ENCODE data around the gene ANKIB1. TPM values are rescaled to one million over a fixed set of nuclear protein-coding genes. Genes with fewer than 3 reads are reported as not detected.
A peak's percentile ranks its signal among the peaks of the same experiment; 100 is the strongest.
"Not testable (repeated sequence)": the region's sequence is repeated elsewhere in the genome, so short reads cannot be mapped to it uniquely, and the experiment has no call there.

ANKIB1 gene
- total and polyA plus RNA-seq, 4 donors, result 42.2 to 81.6 (median 67.4) TPM

- Histone ChIP-seq H3K9me3 (ENCODE audit: control insufficient read depth, insufficient read depth, low read length) (no peaks in the 10 kb centered on the region), H3K4me3 (ENCODE audit: low read depth, low read length) (no peak overlapping the region), H3K36me3 (ENCODE audit: control insufficient read depth, insufficient read depth, low read length) (no peaks in the 10 kb centered on the region), H3K27me3 (ENCODE audit: control insufficient read depth, insufficient read depth, low read length) (peaks cover 7% of the 10 kb centered on the region), H3K27ac (ENCODE audit: low read depth, low read length) (no peak overlapping the region), H3K4me1 (ENCODE audit: control insufficient read depth, insufficient read depth, low read length) (peaks cover 15% of the 10 kb centered on the region)
- DNase-seq (ENCODE audit: low read depth in 4 of 6, low spot score in 6 of 6), result no peak
- 100% methylated on average over 2 of the region's 3 CpGs for WGBS (ENCODE audit: insufficient coverage)
Observed at GRCh38 chr7:92427193-92427592, 181.4 kb downstream of the ANKIB1 start.

GRCh38 chr7:92432299-92432946 is 186.6 kb downstream of the ANKIB1 start:
- DNase-seq (ENCODE audit: low read depth in 4 of 6, low spot score in 6 of 6), result no peak
- Histone ChIP-seq H3K36me3 (ENCODE audit: control insufficient read depth, insufficient read depth, low read length) (no peaks in the 10 kb centered on the region), H3K4me3 (ENCODE audit: low read depth, low read length) (no peak overlapping the region), H3K27ac (ENCODE audit: low read depth, low read length) (no peak overlapping the region), H3K4me1 (ENCODE audit: control insufficient read depth, insufficient read depth, low read length) (no peaks in the 10 kb centered on the region), H3K27me3 (ENCODE audit: control insufficient read depth, insufficient read depth, low read length) (no peaks in the 10 kb centered on the region), H3K9me3 (ENCODE audit: control insufficient read depth, insufficient read depth, low read length) (no peaks in the 10 kb centered on the region)
- whole genome bisulfite sequencing (ENCODE audit: insufficient coverage), result no CpG with 5 or more reads among the region's 3 CpGs

- no peak overlapping the region for H3K27ac ChIP-seq (ENCODE audit: low read depth, low read length)
- no peaks in the 10 kb centered on the region for H3K4me1 ChIP-seq (ENCODE audit: control insufficient read depth, insufficient read depth, low read length)
- H3K9me3 ChIP-seq (ENCODE audit: control insufficient read depth, insufficient read depth, low read length), result no peaks in the 10 kb centered on the region
- no peaks in the 10 kb centered on the region for H3K27me3 ChIP-seq (ENCODE audit: control insufficient read depth, insufficient read depth, low read length)
- H3K4me3 ChIP-seq (ENCODE audit: low read depth, low read length), result no peak overlapping the region
- no peaks in the 10 kb centered on the region for H3K36me3 ChIP-seq (ENCODE audit: control insufficient read depth, insufficient read depth, low read length)
- no peak for DNase-seq (ENCODE audit: low read depth in 4 of 6, low spot score in 6 of 6)
- whole genome bisulfite sequencing (ENCODE audit: insufficient coverage), result 93% methylated on average over 6 of the region's 8 CpGs
Observed at GRCh38 chr7:92433019-92433418, 187.2 kb downstream of the ANKIB1 start.

GRCh38 chr7:92435542-92435941 is 189.8 kb downstream of the ANKIB1 start:
- no peaks in the 10 kb centered on the region for H3K9me3 ChIP-seq (ENCODE audit: control insufficient read depth, insufficient read depth, low read length)
- no peaks in the 10 kb centered on the region for H3K4me1 ChIP-seq (ENCODE audit: control insufficient read depth, insufficient read depth, low read length)
- no peaks in the 10 kb centered on the region for H3K36me3 ChIP-seq (ENCODE audit: control insufficient read depth, insufficient read depth, low read length)
- no peak for DNase-seq (ENCODE audit: low read depth in 4 of 6, low spot score in 6 of 6)
- no peaks in the 10 kb centered on the region for H3K27me3 ChIP-seq (ENCODE audit: control insufficient read depth, insufficient read depth, low read length)
- no peak overlapping the region for H3K27ac ChIP-seq (ENCODE audit: low read depth, low read length)
- no CpG with 5 or more reads among the region's 2 CpGs for WGBS (ENCODE audit: insufficient coverage)
- no peak overlapping the region for H3K4me3 ChIP-seq (ENCODE audit: low read depth, low read length)

- Histone ChIP-seq H3K4me1 (ENCODE audit: control insufficient read depth, insufficient read depth, low read length) (no peaks in the 10 kb centered on the region), H3K27me3 (ENCODE audit: control insufficient read depth, insufficient read depth, low read length) (no peaks in the 10 kb centered on the region), H3K9me3 (ENCODE audit: control insufficient read depth, insufficient read depth, low read length) (no peaks in the 10 kb centered on the region), H3K36me3 (ENCODE audit: control insufficient read depth, insufficient read depth, low read length) (no peaks in the 10 kb centered on the region), H3K27ac (ENCODE audit: low read depth, low read length) (no peak overlapping the region), H3K4me3 (ENCODE audit: low read depth, low read length) (no peak overlapping the region)
- DNase-seq (ENCODE audit: low read depth in 4 of 6, low spot score in 6 of 6), result no peak
- 74% methylated on average over 3 of the region's 7 CpGs for WGBS (ENCODE audit: insufficient coverage)
Observed at GRCh38 chr7:92436612-92437445, 191.1 kb downstream of the ANKIB1 start.

GRCh38 chr7:92437956-92438491 is 192.2 kb downstream of the ANKIB1 start:
- 88% methylated on average over 4 of the region's 6 CpGs for WGBS (ENCODE audit: insufficient coverage)

GRCh38 chr7:92442720-92443119 is 196.9 kb downstream of the ANKIB1 start:
- not testable (repeated sequence) for DNase-seq (ENCODE audit: low read depth in 4 of 6, low spot score in 6 of 6); H3K27me3 ChIP-seq (ENCODE audit: control insufficient read depth, insufficient read depth, low read length); H3K9me3 ChIP-seq (ENCODE audit: control insufficient read depth, insufficient read depth, low read length); H3K27ac ChIP-seq (ENCODE audit: low read depth, low read length); H3K4me1 ChIP-seq (ENCODE audit: control insufficient read depth, insufficient read depth, low read length); H3K36me3 ChIP-seq (ENCODE audit: control insufficient read depth, insufficient read depth, low read length); H3K4me3 ChIP-seq (ENCODE audit: low read depth, low read length)
- 100% methylated on average over 1 of the region's 2 CpGs for WGBS (ENCODE audit: insufficient coverage)

More at GRCh38 chr7:92437956-92438491, 192.2 kb downstream of the ANKIB1 start:
- Histone ChIP-seq H3K27ac (ENCODE audit: low read depth, low read length) (no peak overlapping the region), H3K9me3 (ENCODE audit: control insufficient read depth, insufficient read depth, low read length) (no peaks in the 10 kb centered on the region), H3K4me3 (ENCODE audit: low read depth, low read length) (no peak overlapping the region), H3K4me1 (ENCODE audit: control insufficient read depth, insufficient read depth, low read length) (no peaks in the 10 kb centered on the region), H3K36me3 (ENCODE audit: control insufficient read depth, insufficient read depth, low read length) (no peaks in the 10 kb centered on the region), H3K27me3 (ENCODE audit: control insufficient read depth, insufficient read depth, low read length) (no peaks in the 10 kb centered on the region)
- no peak for DNase-seq (ENCODE audit: low read depth in 4 of 6, low spot score in 6 of 6)

- DNase-seq (ENCODE audit: low read depth in 4 of 6, low spot score in 6 of 6), result peak in 1 of 6 donors; percentile 77
- H3K36me3 ChIP-seq (ENCODE audit: control insufficient read depth, insufficient read depth, low read length), result peaks cover 5% of the 10 kb centered on the region
- peaks cover 4% of the 10 kb centered on the region for H3K4me1 ChIP-seq (ENCODE audit: control insufficient read depth, insufficient read depth, low read length)
- H3K27ac ChIP-seq (ENCODE audit: low read depth, low read length), result no peak overlapping the region
- H3K9me3 ChIP-seq (ENCODE audit: control insufficient read depth, insufficient read depth, low read length), result no peaks in the 10 kb centered on the region
- WGBS (ENCODE audit: insufficient coverage), result 40% methylated on average over 14 of the region's 21 CpGs
- no peaks in the 10 kb centered on the region for H3K27me3 ChIP-seq (ENCODE audit: control insufficient read depth, insufficient read depth, low read length)
- H3K4me3 ChIP-seq (ENCODE audit: low read depth, low read length), result peak overlapping the region; percentile 68
Observed at GRCh38 chr7:92446869-92447344, 201.1 kb downstream of the ANKIB1 start.

GRCh38 chr7:92447345-92448204 is 201.8 kb downstream of the ANKIB1 start, which contains the start of gene GATAD1:
Gene GATAD1, plus strand, starts transcription at chr7:92447482. Its CDS starts 248 bp downstream, at chr7:92447730.
- peak in 5 of 6 donors; percentile 71 to 98 (median 89) for DNase-seq (ENCODE audit: low read depth in 4 of 6, low spot score in 6 of 6)
- WGBS (ENCODE audit: insufficient coverage), result under 1% methylated on average over 87 of the region's 87 CpGs
- H3K36me3 ChIP-seq (ENCODE audit: control insufficient read depth, insufficient read depth, low read length), result peaks cover 10% of the 10 kb centered on the region
- H3K9me3 ChIP-seq (ENCODE audit: control insufficient read depth, insufficient read depth, low read length), result no peaks in the 10 kb centered on the region
- H3K4me1 ChIP-seq (ENCODE audit: control insufficient read depth, insufficient read depth, low read length), result peaks cover 4% of the 10 kb centered on the region
- no peaks in the 10 kb centered on the region for H3K27me3 ChIP-seq (ENCODE audit: control insufficient read depth, insufficient read depth, low read length)
- H3K27ac ChIP-seq (ENCODE audit: low read depth, low read length), result peak within 1 kb of the TSS; percentile 76
- H3K4me3 ChIP-seq (ENCODE audit: low read depth, low read length), result peak within 1 kb of the TSS; percentile 68

All from spinal cord (tissue), 10 donors.